NCI-H1105 treated with DMSO at 0.1 percent for 48 hours (cell line): Measurements from ENCODE around the gene ERO1A.
A peak's percentile ranks its signal among the peaks of the same experiment; 100 is the strongest.
"Not testable (repeated sequence)": the region's sequence is repeated elsewhere in the genome, so short reads cannot be mapped to it uniquely, and the experiment has no call there.

ENCODE experiments used
- DNase-seq: peaks from one replicate; lab custom pipeline; 2025; lab: John Stamatoyannopoulos, UW

Gene ERO1A

GRCh38 chr14:52695481-52696091 is at the start of gene ERO1A:
ERO1A (minus strand) TSS chr14:52695558; CDS start chr14:52695481, 77 bp downstream.
- DNase-seq = peak; percentile 80

DNA sequence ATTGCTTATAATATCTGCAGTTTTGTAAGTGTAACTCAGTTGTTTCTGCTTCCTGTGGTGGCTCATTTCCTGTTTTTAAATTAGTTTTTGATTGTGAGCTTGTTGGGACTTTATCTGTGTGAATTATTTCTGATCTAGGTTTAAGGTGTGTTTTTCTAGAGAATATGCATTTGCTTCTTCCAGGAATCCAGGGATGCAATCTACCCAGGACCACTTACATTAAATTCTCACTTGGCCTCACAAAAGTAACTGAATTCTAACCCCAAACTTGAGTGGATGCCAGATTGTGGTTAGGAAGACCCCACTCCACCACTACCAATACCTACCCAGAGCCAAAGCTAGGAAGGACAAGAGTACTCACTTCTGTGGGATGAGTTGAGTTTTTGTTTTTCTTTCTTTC is 46.5 kb upstream of the ERO1A start:
- DNase-seq = no peak

- DNase-seq = no peak
Observed at GRCh38 chr14:52740751-52741150, 45.4 kb upstream of the ERO1A start.

DNA sequence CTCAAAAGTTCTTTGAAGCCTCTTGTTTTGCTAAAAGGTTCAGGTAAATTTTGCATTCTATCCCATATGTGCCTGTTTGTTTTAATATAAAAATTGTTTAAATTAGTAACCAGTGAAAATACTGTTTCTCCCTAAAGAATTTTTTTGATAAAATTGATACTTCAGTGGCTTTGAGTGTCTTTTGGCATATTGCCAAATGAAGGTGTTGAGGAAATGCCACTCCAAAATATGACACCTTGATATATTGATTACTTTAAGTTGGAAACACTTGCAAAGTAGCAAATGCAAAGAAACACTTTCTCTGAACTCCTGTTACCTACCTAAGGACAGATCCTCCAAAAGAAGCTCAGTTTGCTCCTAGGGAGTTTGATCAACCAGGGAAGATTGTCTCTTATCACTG is 43.1 kb upstream of the ERO1A start:
- DNase-seq = no peak

DNA sequence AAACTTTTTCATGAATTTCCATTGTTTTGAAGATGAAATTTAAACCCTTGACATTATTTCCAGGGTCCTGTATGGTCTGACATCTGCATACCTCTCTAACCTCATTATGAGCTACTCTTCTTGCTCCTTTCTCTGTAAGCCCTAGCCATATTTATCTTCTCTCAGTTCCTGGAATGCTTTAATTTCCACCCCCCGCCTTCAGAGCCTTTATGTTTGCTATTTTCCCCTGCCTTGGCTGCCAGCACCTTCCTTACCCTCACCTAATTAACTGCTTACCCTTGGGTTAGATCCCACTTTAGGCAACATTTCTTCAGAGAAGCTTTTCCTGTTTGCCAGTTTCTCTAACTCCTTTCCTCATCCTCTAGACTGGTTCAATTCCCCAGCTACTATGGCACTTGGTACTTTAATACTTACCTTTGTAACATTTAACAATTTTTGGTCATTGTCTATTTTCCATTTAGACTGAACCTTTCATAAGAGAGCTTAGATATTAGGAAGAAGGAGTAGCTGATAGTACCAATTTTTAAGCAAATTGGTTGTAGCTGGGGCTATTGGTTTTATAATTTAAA is 40.6 kb upstream of the ERO1A start:
- DNase-seq = no peak

GRCh38 chr14:52733824-52734223 is 38.5 kb upstream of the ERO1A start:
- DNase-seq = no peak

DNA sequence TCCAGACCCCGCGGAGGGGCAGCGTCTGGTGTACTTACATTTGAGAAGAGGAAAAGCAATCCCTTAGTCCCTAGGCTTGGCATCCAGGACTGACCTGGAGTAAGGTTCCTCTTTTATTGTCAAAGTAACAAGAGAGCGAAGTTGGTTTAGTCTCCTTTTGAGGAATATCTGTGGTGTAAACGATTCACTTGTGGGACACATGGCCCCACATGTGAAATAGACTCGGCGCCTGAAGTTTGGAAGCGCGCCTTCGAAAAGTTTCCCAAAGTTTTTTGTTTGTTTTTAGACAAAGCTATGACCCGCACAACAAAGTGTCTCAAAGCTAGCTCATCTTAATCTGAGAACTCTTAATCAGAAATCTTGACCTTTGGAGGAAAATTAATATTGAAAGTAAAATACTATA is 35.4 kb upstream of the ERO1A start:
- DNase-seq = no peak

DNA sequence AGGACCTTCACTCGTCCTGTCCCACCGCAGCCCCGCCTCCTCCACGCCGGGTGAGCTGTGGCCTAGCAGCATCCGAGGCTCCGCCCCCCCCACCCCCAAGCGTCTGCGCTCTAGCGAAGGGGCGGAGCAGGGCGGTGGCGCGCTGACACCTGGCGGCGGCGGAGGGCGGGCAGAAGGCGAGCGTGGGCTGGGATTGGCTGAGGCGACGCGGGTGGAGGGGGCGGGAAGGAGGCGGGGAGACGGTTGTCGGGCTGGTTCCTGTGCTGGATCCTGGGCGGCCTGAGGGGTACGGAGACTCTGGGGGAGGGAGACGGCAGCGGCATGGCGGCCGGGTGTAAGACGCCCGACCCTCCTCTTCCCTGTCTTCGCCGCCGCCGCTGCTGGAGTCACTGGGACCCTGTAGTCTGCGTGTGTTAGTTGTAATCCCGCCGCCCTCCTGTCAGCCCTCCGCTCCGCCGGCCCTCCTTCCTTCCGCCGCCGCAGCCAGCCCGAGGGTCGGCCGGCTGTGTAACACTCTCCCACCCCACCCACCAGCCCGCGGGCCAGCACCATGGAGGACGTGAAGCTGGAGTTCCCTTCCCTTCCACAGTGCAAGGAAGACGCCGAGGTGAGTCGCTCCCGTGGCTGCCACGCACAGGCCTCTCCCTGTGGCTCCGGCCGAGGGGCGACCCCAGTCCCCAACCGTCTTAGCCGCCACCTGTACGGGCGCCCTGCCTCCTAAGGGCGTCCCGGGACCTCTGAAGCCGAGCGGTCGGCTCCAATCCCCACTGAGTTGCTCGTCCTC is 34.8 kb upstream of the ERO1A start, which contains the start of gene STYX:
Gene STYX, plus strand, starts transcription at position 242 of the 784 bp plus-strand sequence. Its CDS starts 309 bp downstream, at position 551.
- DNase-seq = peak; percentile 95

- DNase-seq = no peak
Observed at GRCh38 chr14:52729585-52729924, 34.2 kb upstream of the ERO1A start.

- DNase-seq = not testable (repeated sequence)
Observed at GRCh38 chr14:52729035-52729434, 33.7 kb upstream of the ERO1A start.

DNA sequence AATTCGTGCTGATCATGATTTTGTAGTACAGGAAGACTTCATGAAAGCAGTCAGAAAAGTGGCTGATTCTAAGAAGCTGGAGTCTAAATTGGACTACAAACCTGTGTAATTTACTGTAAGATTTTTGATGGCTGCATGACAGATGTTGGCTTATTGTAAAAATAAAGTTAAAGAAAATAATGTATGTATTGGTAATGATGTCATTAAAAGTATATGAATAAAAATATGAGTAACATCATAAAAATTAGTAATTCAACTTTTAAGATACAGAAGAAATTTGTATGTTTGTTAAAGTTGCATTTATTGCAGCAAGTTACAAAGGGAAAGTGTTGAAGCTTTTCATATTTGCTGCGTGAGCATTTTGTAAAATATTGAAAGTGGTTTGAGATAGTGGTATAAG is 32.2 kb upstream of the ERO1A start:
- DNase-seq = not testable (repeated sequence)

- no peak for DNase-seq
Observed at GRCh38 chr14:52724360-52724644, 28.9 kb upstream of the ERO1A start.

DNA sequence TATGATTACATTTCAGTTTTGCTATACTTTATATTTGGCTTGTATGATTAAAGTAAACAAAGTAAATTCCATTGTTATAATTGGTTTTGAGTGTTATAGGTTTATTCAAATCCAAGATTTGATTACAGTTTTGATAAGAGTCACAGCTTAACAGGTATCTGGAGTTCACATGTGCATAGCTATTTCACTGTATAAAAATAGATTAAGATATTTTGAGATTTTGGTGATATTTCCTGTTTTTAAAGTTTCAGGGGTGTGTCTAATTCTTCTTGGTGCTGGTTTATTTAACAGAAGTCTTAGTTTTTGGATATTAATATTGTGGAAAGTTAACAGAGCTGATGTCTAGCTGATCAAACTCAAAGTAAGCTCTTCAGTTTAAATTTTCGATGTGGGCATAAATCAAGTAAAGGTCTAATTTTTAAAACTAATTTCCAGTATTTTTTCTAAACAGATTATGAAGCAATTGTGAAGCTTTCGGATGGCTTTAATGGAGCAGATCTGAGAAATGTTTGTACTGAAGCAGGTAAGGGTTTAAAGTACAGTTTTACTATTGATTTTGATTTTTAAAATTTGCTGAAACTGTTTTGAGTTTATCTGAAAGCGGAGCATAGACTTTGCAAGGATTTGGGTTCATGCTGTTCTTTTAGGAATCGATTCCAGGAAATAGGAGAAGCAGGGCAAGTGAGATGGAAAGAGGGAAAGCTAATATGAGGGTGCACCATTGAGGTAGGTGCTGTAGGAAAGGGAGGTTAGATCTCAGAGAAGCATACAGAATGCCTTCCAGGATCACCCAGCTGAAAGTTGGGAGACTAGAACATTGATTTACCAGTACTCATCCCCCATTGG is 28.4 kb upstream of the ERO1A start:
- no peak for DNase-seq

- DNase-seq = no peak
Observed at GRCh38 chr14:52716155-52716554, 20.8 kb upstream of the ERO1A start.

DNA sequence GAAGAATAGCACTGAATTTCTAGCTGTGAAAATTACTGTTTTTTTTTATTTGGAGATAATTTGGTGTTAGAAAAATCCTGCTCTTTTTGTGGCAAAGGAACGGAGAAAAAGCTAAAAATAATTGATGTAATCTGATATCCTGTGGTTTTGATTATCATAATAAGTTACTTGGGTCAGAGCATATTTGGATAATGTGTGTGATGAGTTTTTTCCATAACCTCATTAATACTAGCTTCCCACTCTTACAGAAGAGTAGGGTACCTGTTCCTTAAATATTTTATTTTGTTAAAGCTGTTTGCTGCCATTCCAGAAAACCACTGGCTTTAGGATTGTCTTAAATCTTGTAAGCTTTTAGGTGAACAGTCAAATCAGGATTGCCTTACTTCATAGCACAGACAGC is 16.3 kb upstream of the ERO1A start:
- DNase-seq = no peak

DNA sequence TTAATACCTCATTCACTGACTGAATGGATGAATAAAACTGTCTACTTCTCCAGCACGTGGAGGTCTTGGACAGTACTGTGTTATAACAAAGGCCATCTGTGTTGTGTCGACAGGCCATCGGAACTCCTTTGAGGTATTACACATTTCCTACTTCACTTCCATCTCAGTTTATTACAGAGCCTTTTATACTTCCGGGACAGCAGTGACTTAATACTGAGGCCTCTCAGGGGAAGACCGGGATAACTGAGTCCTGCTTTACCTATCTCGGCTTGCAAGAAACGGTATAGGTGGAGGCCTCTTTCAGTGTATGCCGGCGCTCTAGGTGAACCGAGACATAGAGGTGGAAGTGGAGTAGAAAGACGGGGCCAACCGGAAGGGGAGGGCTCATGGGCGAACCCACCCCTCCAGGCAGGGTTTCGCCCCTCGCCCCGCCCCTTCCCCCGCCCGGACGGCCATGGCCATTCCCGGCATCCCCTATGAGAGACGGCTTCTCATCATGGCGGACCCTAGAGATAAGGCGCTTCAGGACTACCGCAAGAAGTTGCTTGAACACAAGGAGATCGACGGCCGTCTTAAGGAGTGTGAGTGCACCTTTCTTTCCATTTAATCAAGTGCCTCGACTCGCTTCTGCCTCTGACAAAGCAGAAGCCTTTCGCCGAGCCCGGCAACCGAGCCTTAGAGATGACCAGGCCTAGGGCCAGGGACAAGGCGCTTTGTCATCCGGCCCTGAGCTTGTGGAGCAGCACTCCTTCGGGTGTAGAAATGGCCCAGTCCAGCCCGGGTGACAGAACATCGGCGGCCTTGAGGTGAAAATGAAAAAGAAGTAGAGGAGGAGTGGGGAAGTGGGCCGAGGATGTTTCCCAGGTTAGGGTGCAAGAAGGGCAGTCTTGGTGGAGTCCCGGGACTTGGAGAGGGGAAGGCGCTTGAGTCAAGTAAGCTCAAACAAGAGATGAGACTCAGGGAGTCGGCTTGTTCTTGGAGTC is 11.7 kb upstream of the ERO1A start, which contains the start of gene PSMC6:
Gene PSMC6, plus strand, starts transcription at position 477 of the 983 bp plus-strand sequence. Its CDS starts 20 bp downstream, at position 497.
- DNase-seq = peak; percentile 94

GRCh38 chr14:52706286-52706685 is 10.9 kb upstream of the ERO1A start:
- DNase-seq = no peak

DNA sequence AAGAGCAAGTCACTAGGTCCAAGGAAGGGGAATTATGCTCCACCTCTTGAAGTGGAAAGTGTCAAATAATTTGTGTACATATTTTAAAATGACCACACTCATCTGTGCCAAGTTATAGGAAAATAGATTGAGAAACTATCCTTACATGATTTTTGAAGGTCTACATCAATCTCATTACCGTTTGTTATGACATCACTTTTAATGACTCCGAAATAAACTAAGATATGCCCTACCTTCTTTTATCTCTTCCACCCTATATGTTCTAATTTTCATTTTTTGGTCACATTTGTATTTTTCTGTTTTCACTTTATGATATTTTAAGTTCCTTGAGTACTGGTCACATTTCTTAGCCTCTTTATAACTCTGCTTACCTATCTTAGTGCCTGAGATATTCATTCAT is 8.3 kb upstream of the ERO1A start:
- DNase-seq = no peak

GRCh38 chr14:52703225-52703624 is 7.9 kb upstream of the ERO1A start:
- no peak for DNase-seq

DNA sequence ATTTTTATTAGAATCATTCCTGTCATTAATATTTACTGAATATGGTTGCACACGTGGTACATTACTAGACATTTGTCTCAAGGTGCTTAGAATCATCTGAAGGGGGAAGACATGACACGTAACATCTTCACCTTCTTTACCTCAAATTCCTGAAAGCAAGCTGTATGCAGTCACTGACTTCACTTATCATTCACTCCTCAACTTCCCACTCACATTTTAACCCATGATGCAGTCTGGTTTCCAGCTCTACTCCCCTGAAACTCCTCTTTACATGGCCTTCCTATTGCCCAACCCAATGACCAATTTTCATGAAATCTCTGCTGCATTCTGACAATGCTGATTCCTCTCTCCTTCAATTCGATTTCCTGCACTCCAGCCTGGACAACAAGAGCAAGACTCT is 5.9 kb upstream of the ERO1A start:
- DNase-seq = no peak

- no peak for DNase-seq
Observed at GRCh38 chr14:52700701-52701172, 5.4 kb upstream of the ERO1A start.
